ENCODE results near the gene KCNQ1.

DNA sequence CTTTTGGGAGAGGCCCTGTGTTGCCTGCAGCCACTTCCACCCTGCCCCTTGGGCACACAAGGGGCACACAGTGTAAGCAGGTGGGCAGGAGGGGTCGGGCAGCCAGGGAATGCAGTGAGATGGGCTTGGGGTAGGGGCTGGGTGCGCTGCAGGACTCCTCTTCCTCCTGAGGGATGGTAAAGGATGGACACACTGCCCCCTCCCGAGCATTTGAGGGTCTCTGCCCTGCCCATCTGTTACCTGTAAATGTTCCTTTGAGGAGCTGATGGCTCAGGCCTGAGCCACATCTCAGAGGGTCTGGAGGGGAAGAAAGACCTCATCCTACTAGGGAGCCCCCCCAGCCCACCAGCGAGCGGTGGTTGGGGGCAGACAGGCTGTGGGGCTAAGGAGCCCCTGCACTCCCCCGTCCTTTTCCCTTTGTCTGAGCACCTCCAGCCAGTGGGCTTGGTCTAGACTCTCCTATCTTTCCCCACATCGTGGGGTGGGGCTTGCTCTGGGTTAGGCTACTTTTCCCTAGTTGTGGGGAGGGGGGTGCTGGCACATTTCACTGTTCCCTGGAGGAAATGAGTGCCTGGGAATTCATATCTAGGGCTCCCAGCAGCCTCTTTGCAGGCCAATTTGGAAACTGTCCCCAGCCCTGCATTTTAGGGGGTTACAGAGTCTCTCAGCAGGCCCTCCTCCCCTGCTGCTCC lies 46.0 kb upstream of the KCNQ1 start:
- TF ChIP-seq GATA2 (IDR thresholded peaks at IDR 0.05; ENCODE audit: low read depth, low read length) (peak; percentile 47; the same call in 1 of the 2 replicates), GATA3 (IDR thresholded peaks at IDR 0.05; ENCODE audit: low read depth, low read length) (no peak)
